Measurements from ENCODE around the gene FAM168A.

The FAM168A gene

DNA sequence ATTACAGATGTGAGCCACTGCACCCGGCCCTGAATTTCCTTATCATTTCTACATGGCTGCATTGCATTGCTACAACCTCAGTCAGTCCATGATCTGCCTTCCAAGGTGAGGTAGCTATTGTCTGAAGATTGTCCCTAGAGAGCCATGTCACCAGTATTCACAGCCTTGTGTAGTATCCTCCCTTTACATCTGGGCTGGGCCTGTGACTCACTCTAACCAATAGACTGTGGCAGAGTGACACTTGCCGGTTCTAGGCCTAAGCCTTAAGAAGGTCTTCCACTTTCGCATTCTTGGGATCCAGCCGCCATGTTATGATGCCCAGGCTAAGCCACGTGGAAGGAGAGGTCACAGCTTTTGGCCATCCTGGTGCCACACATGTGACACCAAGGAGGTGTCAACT is 38.3 kb upstream of the FAM168A start:
- Histone ChIP-seq H3K9me3 (ENCODE audit: insufficient read depth, low read length) (no peaks in the 10 kb centered on the region), H3K4me2 (ENCODE audit: low read length) (no peak overlapping the region), H3K9ac (ENCODE audit: low read length) (no peak overlapping the region), H3K27me3 (ENCODE audit: low read depth, low read length) (peaks cover 4% of the 10 kb centered on the region; the same call in 1 of the 2 replicates), H3K36me3 (replicated peaks; ENCODE audit: low read depth, low read length) (no peaks in the 10 kb centered on the region), H3K79me2 (ENCODE audit: low read length) (no peaks in the 10 kb centered on the region), H3K4me3 (ENCODE audit: low read length) (no peak overlapping the region), H2AFZ (ENCODE audit: low read depth, low read length) (no peak overlapping the region), H3K4me1 (ENCODE audit: low read length) (no peaks in the 10 kb centered on the region), H4K20me1 (ENCODE audit: insufficient read depth, low read length) (no peaks in the 10 kb centered on the region), H3K27ac (ENCODE audit: low read length) (no peak overlapping the region)
- no peak for TF ChIP-seq EZH2phosphoT487 (IDR thresholded peaks at IDR 0.05; ENCODE audit: low read depth)
- TF ChIP-seq, protein P1, sequence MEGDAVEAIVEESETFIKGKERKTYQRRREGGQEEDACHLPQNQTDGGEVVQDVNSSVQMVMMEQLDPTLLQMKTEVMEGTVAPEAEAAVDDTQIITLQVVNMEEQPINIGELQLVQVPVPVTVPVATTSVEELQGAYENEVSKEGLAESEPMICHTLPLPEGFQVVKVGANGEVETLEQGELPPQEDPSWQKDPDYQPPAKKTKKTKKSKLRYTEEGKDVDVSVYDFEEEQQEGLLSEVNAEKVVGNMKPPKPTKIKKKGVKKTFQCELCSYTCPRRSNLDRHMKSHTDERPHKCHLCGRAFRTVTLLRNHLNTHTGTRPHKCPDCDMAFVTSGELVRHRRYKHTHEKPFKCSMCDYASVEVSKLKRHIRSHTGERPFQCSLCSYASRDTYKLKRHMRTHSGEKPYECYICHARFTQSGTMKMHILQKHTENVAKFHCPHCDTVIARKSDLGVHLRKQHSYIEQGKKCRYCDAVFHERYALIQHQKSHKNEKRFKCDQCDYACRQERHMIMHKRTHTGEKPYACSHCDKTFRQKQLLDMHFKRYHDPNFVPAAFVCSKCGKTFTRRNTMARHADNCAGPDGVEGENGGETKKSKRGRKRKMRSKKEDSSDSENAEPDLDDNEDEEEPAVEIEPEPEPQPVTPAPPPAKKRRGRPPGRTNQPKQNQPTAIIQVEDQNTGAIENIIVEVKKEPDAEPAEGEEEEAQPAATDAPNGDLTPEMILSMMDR (IDR thresholded peaks at IDR 0.05; ENCODE audit: low read depth, low read length), result no peak

DNA sequence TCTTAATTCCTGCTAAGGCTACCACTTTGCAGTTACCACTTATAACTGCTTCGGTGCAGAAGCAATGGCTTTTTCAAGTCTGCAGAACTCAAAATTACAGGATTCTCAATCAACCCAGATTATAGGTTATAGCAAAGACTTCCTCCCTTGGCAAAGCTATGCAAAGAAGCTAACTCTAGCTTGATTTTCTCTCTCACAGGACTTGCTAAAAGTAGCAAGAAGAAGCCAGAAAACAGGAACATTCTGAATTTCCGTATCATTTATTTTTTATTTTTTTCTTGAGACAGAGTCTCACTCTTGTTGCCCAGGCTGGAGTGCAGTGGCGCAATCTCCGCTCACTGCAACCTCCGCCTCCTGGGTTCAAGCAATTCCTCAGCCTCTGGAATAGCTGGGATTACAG is 37.8 kb upstream of the FAM168A start:
- Histone ChIP-seq H3K4me3 (ENCODE audit: low read length) (no peak overlapping the region), H3K27me3 (ENCODE audit: low read depth, low read length) (peaks cover 3% of the 10 kb centered on the region; the same call in 1 of the 2 replicates), H3K9ac (ENCODE audit: low read length) (no peak overlapping the region), H3K27ac (ENCODE audit: low read length) (no peak overlapping the region), H4K20me1 (ENCODE audit: insufficient read depth, low read length) (no peaks in the 10 kb centered on the region), H3K79me2 (ENCODE audit: low read length) (no peaks in the 10 kb centered on the region), H3K4me1 (ENCODE audit: low read length) (no peaks in the 10 kb centered on the region), H3K36me3 (replicated peaks; ENCODE audit: low read depth, low read length) (no peaks in the 10 kb centered on the region), H3K4me2 (ENCODE audit: low read length) (no peak overlapping the region), H2AFZ (ENCODE audit: low read depth, low read length) (no peak overlapping the region), H3K9me3 (ENCODE audit: insufficient read depth, low read length) (no peaks in the 10 kb centered on the region)
- TF ChIP-seq, protein P1 (IDR thresholded peaks at IDR 0.05; ENCODE audit: low read depth, low read length), result no peak
- no peak for TF ChIP-seq EZH2phosphoT487 (IDR thresholded peaks at IDR 0.05; ENCODE audit: low read depth)

DNA sequence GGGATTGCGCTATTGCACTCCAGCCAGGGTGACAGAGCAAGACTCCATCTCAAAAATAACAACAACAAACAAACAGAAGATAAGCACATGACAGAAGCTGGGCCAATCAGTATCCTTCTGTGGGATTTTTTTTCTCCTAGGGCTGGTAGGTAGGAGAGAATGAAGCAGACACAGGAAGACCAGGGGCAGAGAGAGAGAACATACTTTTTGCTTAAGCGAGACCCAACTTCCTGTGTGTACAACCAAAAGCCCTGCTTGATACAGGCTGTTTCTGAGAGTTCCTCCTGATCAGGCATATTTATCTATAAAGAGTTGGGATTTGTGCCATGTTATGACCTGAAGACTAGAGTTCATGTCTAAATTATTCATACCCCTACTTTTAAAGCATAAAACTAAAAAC is 36.1 kb upstream of the FAM168A start:
- no peaks in the 10 kb centered on the region for H3K36me3 ChIP-seq (replicated peaks; ENCODE audit: low read depth, low read length)
- H3K27me3 ChIP-seq (ENCODE audit: low read depth, low read length), result no peaks in the 10 kb centered on the region
- H3K4me1 ChIP-seq (ENCODE audit: low read length), result no peaks in the 10 kb centered on the region
- TF ChIP-seq EZH2phosphoT487 (IDR thresholded peaks at IDR 0.05; ENCODE audit: low read depth), result no peak
- no peaks in the 10 kb centered on the region for H3K79me2 ChIP-seq (ENCODE audit: low read length)
- no peaks in the 10 kb centered on the region for H3K9me3 ChIP-seq (ENCODE audit: insufficient read depth, low read length)
- no peak overlapping the region for H3K27ac ChIP-seq (ENCODE audit: low read length)
- H4K20me1 ChIP-seq (ENCODE audit: insufficient read depth, low read length), result no peaks in the 10 kb centered on the region
- H3K9ac ChIP-seq (ENCODE audit: low read length), result no peak overlapping the region
- H3K4me2 ChIP-seq (ENCODE audit: low read length), result no peak overlapping the region
- no peak overlapping the region for H3K4me3 ChIP-seq (ENCODE audit: low read length)
- H2AFZ ChIP-seq (ENCODE audit: low read depth, low read length), result no peak overlapping the region

DNA sequence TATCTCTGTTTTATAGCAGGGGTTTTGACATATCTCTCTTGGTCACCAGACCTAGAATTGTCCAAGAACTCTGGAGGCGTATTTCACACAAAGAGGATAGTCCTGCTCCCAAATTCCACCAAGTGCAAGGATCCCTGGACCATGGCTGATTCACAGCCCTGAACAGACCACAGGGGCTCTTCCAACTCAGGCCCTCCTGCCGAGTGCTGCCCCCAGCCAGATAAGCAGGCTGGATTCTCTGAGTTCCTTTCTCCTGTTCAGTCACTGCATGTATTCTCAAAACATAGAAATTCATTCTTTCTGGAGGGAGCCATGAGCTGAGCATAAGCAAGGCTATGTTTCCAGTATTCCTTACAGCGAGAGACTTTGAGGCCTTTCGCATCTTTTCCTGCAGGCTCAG is 35.1 kb upstream of the FAM168A start:
- Histone ChIP-seq H3K27me3 (ENCODE audit: low read depth, low read length) (no peaks in the 10 kb centered on the region), H3K9me3 (ENCODE audit: insufficient read depth, low read length) (no peaks in the 10 kb centered on the region), H3K27ac (ENCODE audit: low read length) (no peak overlapping the region), H3K79me2 (ENCODE audit: low read length) (no peaks in the 10 kb centered on the region), H4K20me1 (ENCODE audit: insufficient read depth, low read length) (no peaks in the 10 kb centered on the region), H3K4me3 (ENCODE audit: low read length) (no peak overlapping the region), H3K9ac (ENCODE audit: low read length) (no peak overlapping the region), H3K36me3 (replicated peaks; ENCODE audit: low read depth, low read length) (no peaks in the 10 kb centered on the region), H3K4me2 (ENCODE audit: low read length) (no peak overlapping the region), H2AFZ (ENCODE audit: low read depth, low read length) (no peak overlapping the region), H3K4me1 (ENCODE audit: low read length) (no peaks in the 10 kb centered on the region)
- TF ChIP-seq, protein P1 (IDR thresholded peaks at IDR 0.05; ENCODE audit: low read depth, low read length), result no peak
- TF ChIP-seq EZH2phosphoT487 (IDR thresholded peaks at IDR 0.05; ENCODE audit: low read depth), result no peak

DNA sequence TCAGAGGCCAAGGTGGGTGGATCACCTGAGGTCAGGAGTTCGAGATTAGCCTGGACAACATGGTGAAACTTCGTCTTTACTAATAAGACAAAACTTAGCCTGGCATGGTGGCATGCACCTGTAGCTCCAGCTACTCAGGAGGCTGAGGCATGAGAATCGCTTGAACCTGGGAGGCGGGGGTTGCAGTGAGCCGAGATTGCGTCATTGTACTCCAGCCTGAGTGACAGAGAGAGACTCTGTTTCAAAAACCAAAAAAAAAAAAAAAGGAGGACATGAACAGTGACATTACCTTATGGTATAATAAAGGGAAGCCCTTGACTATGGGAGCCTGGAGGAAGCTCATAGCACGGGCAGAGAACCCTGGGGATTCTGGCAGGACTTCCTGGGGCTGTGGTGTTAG is 32.0 kb upstream of the FAM168A start:
- Histone ChIP-seq H3K27me3 (ENCODE audit: low read depth, low read length) (0 out of 2 replicates have a peak, but pooled peaks cover 3% of the 10 kb centered on the region), H3K9ac (ENCODE audit: low read length) (no peak overlapping the region), H2AFZ (ENCODE audit: low read depth, low read length) (no peak overlapping the region), H3K79me2 (ENCODE audit: low read length) (no peaks in the 10 kb centered on the region), H4K20me1 (ENCODE audit: insufficient read depth, low read length) (no peaks in the 10 kb centered on the region), H3K27ac (ENCODE audit: low read length) (no peak overlapping the region), H3K4me1 (ENCODE audit: low read length) (peaks cover 3% of the 10 kb centered on the region; the same call in 1 of the 2 replicates), H3K4me2 (ENCODE audit: low read length) (no peak overlapping the region), H3K4me3 (ENCODE audit: low read length) (no peak overlapping the region), H3K36me3 (replicated peaks; ENCODE audit: low read depth, low read length) (no peaks in the 10 kb centered on the region), H3K9me3 (ENCODE audit: insufficient read depth, low read length) (no peaks in the 10 kb centered on the region)
- no peak for TF ChIP-seq EZH2phosphoT487 (IDR thresholded peaks at IDR 0.05; ENCODE audit: low read depth)
- TF ChIP-seq, protein P1 (IDR thresholded peaks at IDR 0.05; ENCODE audit: low read depth, low read length), result no peak

Measured in OCI-LY3 (cell line).